T-helper 1 cell (primary cell): ENCODE data around the gene SURF1.
"Not testable (repeated sequence)": the region's sequence is repeated elsewhere in the genome, so short reads cannot be mapped to it uniquely, and the experiment has no call there.

Experiments used
- DNase-seq, 5 donors: peaks; one replicate each; pipeline ENCODE4 v3.0.0-alpha.2; 2012 to 2020

The SURF1 gene

GRCh38 chr9:133341369-133342068, 14.8 kb downstream of the SURF1 start:
- DNase-seq: no peak

GRCh38 chr9:133340916-133341315, 15.4 kb downstream of the SURF1 start:
- DNase-seq: no peak

GRCh38 chr9:133340256-133340655, 16.0 kb downstream of the SURF1 start:
- no peak for DNase-seq

GRCh38 chr9:133339641-133340040, 16.6 kb downstream of the SURF1 start:
- DNase-seq: no peak

GRCh38 chr9:133335924-133336811, 20.1 kb downstream of the SURF1 start, which contains the start of gene SURF6:
SURF6 (minus strand) TSS chr9:133336188; CDS start chr9:133336132, 56 bp downstream.
- peak; percentile 85 to 93 (median 92) for DNase-seq

- DNase-seq: not testable (repeated sequence)
Observed at GRCh38 chr9:133334888-133335287, 21.4 kb downstream of the SURF1 start.

GRCh38 chr9:133334161-133334560, 22.1 kb downstream of the SURF1 start:
- no peak for DNase-seq

GRCh38 chr9:133333566-133333965, 22.7 kb downstream of the SURF1 start:
- DNase-seq: no peak

GRCh38 chr9:133333011-133333410, 23.3 kb downstream of the SURF1 start:
- no peak for DNase-seq

- no peak for DNase-seq
Observed at GRCh38 chr9:133332381-133332730, 23.9 kb downstream of the SURF1 start.

GRCh38 chr9:133331641-133332380, 24.5 kb downstream of the SURF1 start:
- no peak for DNase-seq

GRCh38 chr9:133331221-133331620, 25.1 kb downstream of the SURF1 start:
- DNase-seq: no peak

GRCh38 chr9:133329306-133330156, 26.8 kb downstream of the SURF1 start:
- not testable (repeated sequence) for DNase-seq

GRCh38 chr9:133327834-133328484, 28.3 kb downstream of the SURF1 start:
- no peak for DNase-seq

GRCh38 chr9:133327021-133327420, 29.3 kb downstream of the SURF1 start:
- DNase-seq: not testable (repeated sequence)

- no peak for DNase-seq
Observed at GRCh38 chr9:133323991-133324703, 32.1 kb downstream of the SURF1 start.

GRCh38 chr9:133323211-133323610, 33.1 kb downstream of the SURF1 start:
- no peak for DNase-seq

- DNase-seq: no peak
Observed at GRCh38 chr9:133322701-133323100, 33.6 kb downstream of the SURF1 start.

- no peak for DNase-seq
Observed at GRCh38 chr9:133321411-133321935, 34.8 kb downstream of the SURF1 start.

GRCh38 chr9:133320421-133320881, 35.8 kb downstream of the SURF1 start:
- no peak for DNase-seq

GRCh38 chr9:133317551-133317950, 38.7 kb downstream of the SURF1 start:
- DNase-seq: not testable (repeated sequence)
